Neural progenitor cell (in vitro differentiated cells): Measurements from ENCODE around the gene CEACAM6. TPM values are rescaled to one million over a fixed set of nuclear protein-coding genes. Genes with fewer than 3 reads are reported as not detected.
"Not testable (repeated sequence)": the region's sequence is repeated elsewhere in the genome, so short reads cannot be mapped to it uniquely, and the experiment has no call there.

Source experiments
- DNase-seq: peaks from one replicate; pipeline ENCODE4 v3.0.0-alpha.2; 2016; ENCODE audit warnings: low spot score
- H2AFZ ChIP-seq: fragments of 200-600 bp; sonication (generic); replicated peaks from 2 replicates; pipeline ENCODE4 v1.6.1; 2016; ENCODE audit warnings: antibody characterized with exemption
- H3F3A ChIP-seq: fragments of 200-600 bp; sonication (generic); 2 replicates; pipeline ENCODE4 v1.6.1; 2016; ENCODE audit warnings: antibody characterized with exemption, low read depth
- H3K27ac ChIP-seq: fragments of 200-600 bp; sonication (generic); 2 replicates; pipeline ENCODE4 v1.5.1; 2016; ENCODE audit warnings: mild to moderate bottlenecking
- H3K27me3 ChIP-seq: fragments of 200-600 bp; sonication (generic); 2 replicates; pipeline ENCODE4 v1.6.1; 2016; ENCODE audit warnings: mild to moderate bottlenecking, moderate library complexity
- H3K36me3 ChIP-seq: fragments of 200-600 bp; sonication (generic); 2 replicates; pipeline ENCODE4 v1.5.1; 2016
- H3K4me1 ChIP-seq: fragments of 200-600 bp; sonication (generic); 2 replicates; pipeline ENCODE4 v1.6.1; 2016; ENCODE audit warnings: mixed run types
- H3K4me2 ChIP-seq: fragments of 200-600 bp; sonication (generic); 2 replicates; pipeline ENCODE4 v1.6.1; 2016
- H3K4me3 ChIP-seq: fragments of 200-600 bp; sonication (generic); 2 replicates; pipeline ENCODE4 v1.5.1; 2016
- H3K79me2 ChIP-seq: fragments of 200-600 bp; sonication (generic); 2 replicates; pipeline ENCODE4 v1.6.1; 2016; ENCODE audit warnings: low read depth
- H3K9ac ChIP-seq: fragments of 200-600 bp; sonication (generic); 2 replicates; pipeline ENCODE4 v1.6.1; 2016
- H3K9me3 ChIP-seq: fragments of 200-600 bp; sonication (generic); 2 replicates; pipeline ENCODE4 v1.5.1; 2016; ENCODE audit warnings: low read depth
- H4K20me1 ChIP-seq: fragments of 200-600 bp; sonication (generic); 2 replicates; pipeline ENCODE4 v1.6.1; 2016; ENCODE audit warnings: low read depth
- H3K27ac Mint-ChIP-seq: 3 replicates; pipeline ENCODE4 v1.8.0; 2021; ENCODE audit warnings: mixed read lengths
- H3K27me3 Mint-ChIP-seq: 2 replicates; pipeline ENCODE4 v1.8.0; 2022; ENCODE audit warnings: low read depth, mild to moderate bottlenecking, inconsistent platforms, moderate library complexity, mixed read lengths; ENCODE audit not compliant: insufficient read depth
- H3K36me3 Mint-ChIP-seq: 3 replicates; pipeline ENCODE4 v1.8.0; 2021; ENCODE audit warnings: mixed read lengths
- H3K4me1 Mint-ChIP-seq: 3 replicates; pipeline ENCODE4 v1.8.0; 2021; ENCODE audit warnings: mixed read lengths
- H3K4me3 Mint-ChIP-seq: 3 replicates; pipeline ENCODE4 v1.8.0; 2021; ENCODE audit warnings: mild to moderate bottlenecking, moderate library complexity, mixed read lengths
- H3K9me3 Mint-ChIP-seq: 3 replicates; pipeline ENCODE4 v1.8.0; 2020; ENCODE audit warnings: mixed read lengths
- EZH2 ChIP-seq: fragments of 200-600 bp; sonication (generic); IDR thresholded peaks from 2 replicates; pipeline ENCODE4 v1.6.1; 2017; ENCODE audit warnings: antibody characterized with exemption, mild to moderate bottlenecking, moderate library complexity
- EZH2phosphoT487 ChIP-seq: fragments of 200-600 bp; sonication (generic); IDR thresholded peaks from 2 replicates; pipeline ENCODE4 v1.6.1; 2017; ENCODE audit warnings: antibody characterized with exemption
- total RNA-seq: library from RNA; depleted of rRNA; stranded (reverse); fragments of >200 nt; gene quantifications from 2 replicates; pipeline ENCODE4 v1.2.3, GENCODE V29; 2015; ENCODE audit warnings: low replicate concordance
- TF ChIP-seq, protein P1 (sequence below): fragments of 200-600 bp; sonication (generic); IDR thresholded peaks from 2 replicates; pipeline ENCODE4 v1.5.1; 2017; ENCODE audit warnings: antibody characterized with exemption, mild to moderate bottlenecking

CEACAM6 gene
- total RNA-seq, 1 donor from 2014 or later, result not detected

DNA sequence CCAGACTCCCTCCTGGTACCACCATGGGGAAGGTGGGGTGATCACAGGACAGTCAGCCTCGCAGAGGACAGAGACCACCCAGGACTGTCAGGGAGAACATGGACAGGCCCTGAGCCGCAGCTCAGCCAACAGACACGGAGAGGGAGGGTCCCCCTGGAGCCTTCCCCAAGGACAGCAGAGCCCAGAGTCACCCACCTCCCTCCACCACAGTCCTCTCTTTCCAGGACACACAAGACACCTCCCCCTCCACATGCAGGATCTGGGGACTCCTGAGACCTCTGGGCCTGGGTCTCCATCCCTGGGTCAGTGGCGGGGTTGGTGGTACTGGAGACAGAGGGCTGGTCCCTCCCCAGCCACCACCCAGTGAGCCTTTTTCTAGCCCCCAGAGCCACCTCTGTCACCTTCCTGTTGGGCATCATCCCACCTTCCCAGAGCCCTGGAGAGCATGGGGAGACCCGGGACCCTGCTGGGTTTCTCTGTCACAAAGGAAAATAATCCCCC is 47.4 kb upstream of the CEACAM6 start:
- H4K20me1 ChIP-seq, result no peaks in the 10 kb centered on the region
- H3K36me3 ChIP-seq, result no peaks in the 10 kb centered on the region
- H3K36me3 Mint-ChIP-seq, result no peaks in the 10 kb centered on the region
- no peak overlapping the region for H3K27ac ChIP-seq
- H3K79me2 ChIP-seq, result no peaks in the 10 kb centered on the region
- H2AFZ ChIP-seq, result no peak overlapping the region
- no peak overlapping the region for H3K4me3 ChIP-seq
- H3K9me3 Mint-ChIP-seq, result peaks cover 3% of the 10 kb centered on the region
- peaks cover 3% of the 10 kb centered on the region for H3K9me3 ChIP-seq
- H3K4me3 Mint-ChIP-seq, result no peak overlapping the region
- H3K4me1 Mint-ChIP-seq, result no peaks in the 10 kb centered on the region
- no peaks in the 10 kb centered on the region for H3F3A ChIP-seq
- H3K27ac Mint-ChIP-seq, result no peak overlapping the region
- H3K4me2 ChIP-seq, result no peak overlapping the region
- H3K27me3 ChIP-seq, result no peaks in the 10 kb centered on the region
- peaks cover 15% of the 10 kb centered on the region for H3K27me3 Mint-ChIP-seq
- TF ChIP-seq, protein P1, sequence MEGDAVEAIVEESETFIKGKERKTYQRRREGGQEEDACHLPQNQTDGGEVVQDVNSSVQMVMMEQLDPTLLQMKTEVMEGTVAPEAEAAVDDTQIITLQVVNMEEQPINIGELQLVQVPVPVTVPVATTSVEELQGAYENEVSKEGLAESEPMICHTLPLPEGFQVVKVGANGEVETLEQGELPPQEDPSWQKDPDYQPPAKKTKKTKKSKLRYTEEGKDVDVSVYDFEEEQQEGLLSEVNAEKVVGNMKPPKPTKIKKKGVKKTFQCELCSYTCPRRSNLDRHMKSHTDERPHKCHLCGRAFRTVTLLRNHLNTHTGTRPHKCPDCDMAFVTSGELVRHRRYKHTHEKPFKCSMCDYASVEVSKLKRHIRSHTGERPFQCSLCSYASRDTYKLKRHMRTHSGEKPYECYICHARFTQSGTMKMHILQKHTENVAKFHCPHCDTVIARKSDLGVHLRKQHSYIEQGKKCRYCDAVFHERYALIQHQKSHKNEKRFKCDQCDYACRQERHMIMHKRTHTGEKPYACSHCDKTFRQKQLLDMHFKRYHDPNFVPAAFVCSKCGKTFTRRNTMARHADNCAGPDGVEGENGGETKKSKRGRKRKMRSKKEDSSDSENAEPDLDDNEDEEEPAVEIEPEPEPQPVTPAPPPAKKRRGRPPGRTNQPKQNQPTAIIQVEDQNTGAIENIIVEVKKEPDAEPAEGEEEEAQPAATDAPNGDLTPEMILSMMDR, result no peak
- no peak overlapping the region for H3K9ac ChIP-seq
- no peak for DNase-seq
- H3K4me1 ChIP-seq, result no peaks in the 10 kb centered on the region

DNA sequence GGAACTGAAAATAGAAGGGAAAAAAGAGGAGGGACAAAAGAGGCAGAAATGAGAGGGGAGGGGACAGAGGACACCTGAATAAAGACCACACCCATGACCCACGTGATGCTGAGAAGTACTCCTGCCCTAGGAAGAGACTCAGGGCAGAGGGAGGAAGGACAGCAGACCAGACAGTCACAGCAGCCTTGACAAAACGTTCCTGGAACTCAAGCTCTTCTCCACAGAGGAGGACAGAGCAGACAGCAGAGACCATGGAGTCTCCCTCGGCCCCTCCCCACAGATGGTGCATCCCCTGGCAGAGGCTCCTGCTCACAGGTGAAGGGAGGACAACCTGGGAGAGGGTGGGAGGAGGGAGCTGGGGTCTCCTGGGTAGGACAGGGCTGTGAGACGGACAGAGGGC is 46.8 kb upstream of the CEACAM6 start, which contains the start of gene CEACAM5:
Gene CEACAM5, plus strand, starts transcription at position 146 of the 400 bp plus-strand sequence. Its CDS starts 106 bp downstream, at position 252.
- Mint-ChIP-seq H3K9me3 (peaks cover 3% of the 10 kb centered on the region), H3K27ac (no peak within 1 kb of the TSS), H3K36me3 (no peaks in the 10 kb centered on the region), H3K27me3 (peaks cover 16% of the 10 kb centered on the region), H3K4me3 (no peak within 1 kb of the TSS), H3K4me1 (no peaks in the 10 kb centered on the region)
- Histone ChIP-seq H4K20me1 (no peaks in the 10 kb centered on the region), H2AFZ (no peak within 1 kb of the TSS), H3K27me3 (no peaks in the 10 kb centered on the region), H3K79me2 (no peaks in the 10 kb centered on the region), H3K27ac (no peak within 1 kb of the TSS), H3K4me1 (no peaks in the 10 kb centered on the region), H3K9me3 (peaks cover 3% of the 10 kb centered on the region), H3K36me3 (no peaks in the 10 kb centered on the region), H3K9ac (no peak within 1 kb of the TSS), H3K4me2 (no peak within 1 kb of the TSS), H3K4me3 (no peak within 1 kb of the TSS), H3F3A (no peaks in the 10 kb centered on the region)
- no peak for DNase-seq
- TF ChIP-seq, protein P1, result no peak
- TF ChIP-seq EZH2 (no peak), EZH2phosphoT487 (no peak)

- H3K9me3 Mint-ChIP-seq, H3K4me1 Mint-ChIP-seq, H3K9ac ChIP-seq, H3K9me3 ChIP-seq, H3F3A ChIP-seq, DNase-seq, H3K27ac Mint-ChIP-seq, H3K36me3 Mint-ChIP-seq, H3K79me2 ChIP-seq, H3K4me3 Mint-ChIP-seq, H2AFZ ChIP-seq, H4K20me1 ChIP-seq, H3K4me2 ChIP-seq, H3K36me3 ChIP-seq, H3K27me3 ChIP-seq, H3K4me3 ChIP-seq, H3K4me1 ChIP-seq, H3K27ac ChIP-seq: not testable (repeated sequence)
- H3K27me3 Mint-ChIP-seq, result peaks cover 19% of the 10 kb centered on the region
These were observed 45.8 kb upstream of the CEACAM6 start for GRCh38 chr19:41709516-41709915.

DNA sequence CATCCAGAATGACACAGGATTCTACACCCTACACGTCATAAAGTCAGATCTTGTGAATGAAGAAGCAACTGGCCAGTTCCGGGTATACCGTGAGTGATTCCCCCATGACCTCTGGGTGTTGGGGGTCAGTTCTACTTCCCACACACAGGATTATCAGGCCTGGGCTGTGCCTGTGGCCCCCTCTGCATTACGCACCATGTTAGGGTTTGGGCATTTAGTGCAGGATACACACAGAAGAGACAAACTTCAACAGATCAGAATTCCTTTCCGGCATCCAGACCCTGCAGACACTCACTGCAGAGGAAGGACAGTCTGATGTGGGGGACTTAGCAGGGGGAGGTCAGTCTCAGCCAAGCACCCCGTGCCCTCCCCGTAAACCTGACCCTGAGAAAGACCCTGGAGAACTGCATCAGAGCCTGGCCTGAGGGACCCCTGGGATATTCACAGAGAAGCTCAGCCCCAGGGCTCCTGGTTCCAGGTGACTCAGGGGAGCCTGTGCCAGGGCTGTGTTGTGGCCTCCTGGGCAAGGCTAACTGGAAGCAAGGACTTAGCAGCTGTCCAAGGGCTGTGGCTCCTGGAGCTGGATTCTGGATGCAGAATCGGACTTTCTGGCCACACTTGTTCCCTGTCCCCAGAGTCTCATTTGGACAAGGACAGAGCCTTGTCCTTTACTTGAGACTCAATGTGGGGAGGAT is 45.2 kb upstream of the CEACAM6 start:
- Mint-ChIP-seq H3K4me1 (no peaks in the 10 kb centered on the region), H3K4me3 (no peak overlapping the region), H3K36me3 (no peaks in the 10 kb centered on the region), H3K27me3 (peaks cover 19% of the 10 kb centered on the region), H3K27ac (no peak overlapping the region), H3K9me3 (peaks cover 3% of the 10 kb centered on the region)
- DNase-seq, result no peak
- Histone ChIP-seq H3K4me3 (no peak overlapping the region), H3K27ac (no peak overlapping the region), H3K27me3 (no peaks in the 10 kb centered on the region), H2AFZ (no peak overlapping the region), H3K4me1 (no peaks in the 10 kb centered on the region), H4K20me1 (no peaks in the 10 kb centered on the region), H3K36me3 (no peaks in the 10 kb centered on the region), H3K79me2 (no peaks in the 10 kb centered on the region), H3F3A (no peaks in the 10 kb centered on the region), H3K4me2 (no peak overlapping the region), H3K9me3 (peaks cover 3% of the 10 kb centered on the region), H3K9ac (no peak overlapping the region)
- TF ChIP-seq EZH2phosphoT487, result no peak
- TF ChIP-seq, protein P1, result no peak
- no peak for TF ChIP-seq EZH2
